Measurements from ENCODE around the gene ZC3H12C. TPM values are rescaled to one million over a fixed set of nuclear protein-coding genes. Genes with fewer than 3 reads are reported as not detected.

ZC3H12C gene
- 5.6 TPM for polyA plus RNA-seq (2013, experiment 1 of 2)
- polyA plus RNA-seq (2013, experiment 2 of 2) = 5.1 TPM

- H2AFZ ChIP-seq (ENCODE audit: low read depth, low read length) = peak within 1 kb of the TSS; percentile 81
- H3K4ac ChIP-seq (ENCODE audit: low read depth in 1 of 2, low read length in 2 of 2) = peak within 1 kb of the TSS; percentile 1 to 96
- peak within 1 kb of the TSS; percentile 92 for H2BK5ac ChIP-seq (ENCODE audit: low read depth, low read length, poor library complexity, severe bottlenecking)
- peak within 1 kb of the TSS; percentile 81 to 87 for H3K4me3 ChIP-seq (ENCODE audit: insufficient read depth in 1 of 2, low read depth in 1 of 2, low read length in 2 of 2)
- H2BK15ac ChIP-seq (ENCODE audit: low read depth, poor library complexity, severe bottlenecking) = peak within 1 kb of the TSS; percentile 90
- H2BK12ac ChIP-seq (ENCODE audit: low read length in 2 of 2) = peak within 1 kb of the TSS; percentile 34 to 89
- H4K91ac ChIP-seq (ENCODE audit: low read length) = peak within 1 kb of the TSS; percentile 87
- 1% methylated on average over 44 of the region's 110 CpGs for WGBS
- peak within 1 kb of the TSS; percentile 90 for H3K9ac ChIP-seq (ENCODE audit: low read length)
- no peak within 1 kb of the TSS for H2AK5ac ChIP-seq (ENCODE audit: low read length, severe bottlenecking)
- H3K23ac ChIP-seq (ENCODE audit: low read length in 2 of 2) = peak within 1 kb of the TSS; percentile 20 to 96
- H3K36me3 ChIP-seq (ENCODE audit: control insufficient read depth in 1 of 2, insufficient read depth in 2 of 2, low read depth in 1 of 2, low read length in 2 of 2) = no peaks in the 10 kb centered on the region
- peak within 1 kb of the TSS; percentile 92 to 95 for H3K18ac ChIP-seq (ENCODE audit: low read depth in 1 of 2, low read length in 2 of 2)
- peak within 1 kb of the TSS; percentile 47 to 84 for H3K14ac ChIP-seq (ENCODE audit: low read length in 2 of 2)
- peaks cover 11% of the 10 kb centered on the region for H3K4me1 ChIP-seq (ENCODE audit: control insufficient read depth, insufficient read depth, low read depth, low read length)
- no peaks in the 10 kb centered on the region for H3K9me3 ChIP-seq (ENCODE audit: control insufficient read depth, low read length)
- no peaks in the 10 kb centered on the region for H3K27me3 ChIP-seq (ENCODE audit: control insufficient read depth in 1 of 2, insufficient read depth in 1 of 2, low read length in 2 of 2)
- H2BK120ac ChIP-seq (ENCODE audit: low read depth, low read length) = peak within 1 kb of the TSS; percentile 96
- H3K4me2 ChIP-seq (ENCODE audit: low read length, poor library complexity, severe bottlenecking) = peak within 1 kb of the TSS; percentile 68
- H3K27ac ChIP-seq (ENCODE audit: low read length, poor library complexity, severe bottlenecking) = peak within 1 kb of the TSS; percentile 70
- H4K8ac ChIP-seq (ENCODE audit: low read length) = peak within 1 kb of the TSS; percentile 89
- H3K79me1 ChIP-seq (replicated peaks; ENCODE audit: low read length, poor library complexity, severe bottlenecking) = peaks cover 6% of the 10 kb centered on the region
- peak; percentile 93 for DNase-seq
Observed at GRCh38 chr11:110092515-110093406, at the start of gene ZC3H12C. Gene ZC3H12C (plus strand): TSS chr11:110093392. CDS start chr11:110093412, 20 bp downstream.

DNA sequence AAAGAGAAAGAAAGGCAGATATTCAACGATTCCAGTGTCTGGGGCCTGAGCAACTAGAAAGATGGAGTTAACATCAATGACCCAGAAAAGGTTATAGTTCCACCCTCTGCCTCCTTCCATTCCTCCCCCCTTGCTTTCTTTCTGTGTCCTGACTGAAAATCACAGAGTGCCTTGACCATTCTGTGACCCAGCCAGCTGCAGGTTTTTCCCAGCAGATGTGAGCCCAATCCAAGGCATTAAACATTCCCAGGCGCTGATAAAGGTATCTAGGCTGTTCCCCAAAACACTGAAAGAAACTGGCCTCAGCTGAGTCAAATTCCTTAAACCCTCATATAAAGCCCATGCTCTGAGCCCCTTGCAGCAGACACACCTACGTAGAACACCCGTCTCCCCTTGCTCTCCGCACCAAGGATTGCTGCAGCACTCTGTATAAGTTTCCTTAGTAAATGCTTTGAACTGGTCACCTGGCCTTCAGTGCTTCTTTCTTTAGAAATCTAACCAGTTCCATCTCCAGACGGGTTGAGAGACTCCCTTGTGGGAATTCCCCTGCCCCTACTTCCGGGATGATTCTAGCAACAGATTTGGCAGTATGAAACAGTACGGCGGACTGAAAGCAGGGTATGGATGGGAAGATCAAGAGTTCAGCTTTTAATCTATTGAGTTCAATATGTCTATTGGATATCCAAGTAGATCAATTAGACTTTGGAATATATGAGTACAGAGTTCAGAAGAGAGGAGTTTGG lies 48.8 kb upstream of the ZC3H12C start:
- no peak overlapping the region for H3K4me3 ChIP-seq (ENCODE audit: insufficient read depth in 1 of 2, low read depth in 1 of 2, low read length in 2 of 2)
- no peaks in the 10 kb centered on the region for H3K4me1 ChIP-seq (ENCODE audit: control insufficient read depth, insufficient read depth, low read depth, low read length)
- DNase-seq = no peak
- H4K91ac ChIP-seq (ENCODE audit: low read length) = no peak overlapping the region
- H4K8ac ChIP-seq (ENCODE audit: low read length) = no peak overlapping the region
- H2AFZ ChIP-seq (ENCODE audit: low read depth, low read length) = no peak overlapping the region
- H3K4me2 ChIP-seq (ENCODE audit: low read length, poor library complexity, severe bottlenecking) = no peak overlapping the region
- no peaks in the 10 kb centered on the region for H3K36me3 ChIP-seq (ENCODE audit: control insufficient read depth in 1 of 2, insufficient read depth in 2 of 2, low read depth in 1 of 2, low read length in 2 of 2)
- no peak overlapping the region for H2BK12ac ChIP-seq (ENCODE audit: low read length in 2 of 2)
- no peak overlapping the region for H2AK5ac ChIP-seq (ENCODE audit: low read length, severe bottlenecking)
- no peak overlapping the region for H2BK5ac ChIP-seq (ENCODE audit: low read depth, low read length, poor library complexity, severe bottlenecking)
- H3K4ac ChIP-seq (ENCODE audit: low read depth in 1 of 2, low read length in 2 of 2) = no peak overlapping the region
- no peak overlapping the region for H2BK15ac ChIP-seq (ENCODE audit: low read depth, poor library complexity, severe bottlenecking)
- H3K18ac ChIP-seq (ENCODE audit: low read depth in 1 of 2, low read length in 2 of 2) = no peak overlapping the region
- no peaks in the 10 kb centered on the region for H3K9me3 ChIP-seq (ENCODE audit: control insufficient read depth, low read length)
- no peak overlapping the region for H3K23ac ChIP-seq (ENCODE audit: low read length in 2 of 2)
- 93% methylated on average over 9 of the region's 9 CpGs for WGBS
- no peak overlapping the region for H3K27ac ChIP-seq (ENCODE audit: low read length, poor library complexity, severe bottlenecking)
- H3K79me1 ChIP-seq (replicated peaks; ENCODE audit: low read length, poor library complexity, severe bottlenecking) = no peaks in the 10 kb centered on the region
- no peaks in the 10 kb centered on the region for H3K27me3 ChIP-seq (ENCODE audit: control insufficient read depth in 1 of 2, insufficient read depth in 1 of 2, low read length in 2 of 2)
- no peak overlapping the region for H3K14ac ChIP-seq (ENCODE audit: low read length in 2 of 2)
- no peak overlapping the region for H2BK120ac ChIP-seq (ENCODE audit: low read depth, low read length)
- H3K9ac ChIP-seq (ENCODE audit: low read length) = no peak overlapping the region

DNA sequence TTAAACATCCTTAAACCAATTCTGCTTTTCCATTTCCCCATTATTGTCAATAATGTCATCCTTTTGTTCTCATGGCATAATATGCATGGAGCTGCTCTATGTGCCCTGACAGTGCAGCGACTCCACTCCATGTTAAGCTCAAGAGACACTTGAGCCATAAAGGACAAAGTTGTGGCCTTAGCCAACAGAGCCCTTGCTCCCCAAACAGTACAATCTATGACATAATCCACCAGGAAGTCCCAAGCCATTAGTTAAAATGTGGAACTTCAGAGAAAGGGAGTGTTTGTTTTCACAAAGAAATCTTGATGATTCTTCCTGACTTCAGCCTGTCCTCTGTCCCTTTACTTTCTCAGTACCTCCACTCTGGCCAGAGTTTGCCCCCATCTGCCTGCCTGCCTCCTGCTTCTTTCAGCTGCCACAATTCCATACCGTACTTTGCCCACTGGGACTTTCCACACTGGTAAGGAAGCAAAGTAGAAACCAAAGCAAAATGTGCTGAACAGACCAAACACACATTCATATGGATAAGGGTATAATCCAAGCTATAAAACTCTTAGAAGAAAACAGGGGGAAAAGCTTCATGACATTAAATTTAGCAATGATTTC lies 46.3 kb upstream of the ZC3H12C start:
- no peak overlapping the region for H4K91ac ChIP-seq (ENCODE audit: low read length)
- no peak overlapping the region for H3K9ac ChIP-seq (ENCODE audit: low read length)
- no peak overlapping the region for H3K27ac ChIP-seq (ENCODE audit: low read length, poor library complexity, severe bottlenecking)
- no peak for DNase-seq
- no peaks in the 10 kb centered on the region for H3K79me1 ChIP-seq (replicated peaks; ENCODE audit: low read length, poor library complexity, severe bottlenecking)
- no peaks in the 10 kb centered on the region for H3K36me3 ChIP-seq (ENCODE audit: control insufficient read depth in 1 of 2, insufficient read depth in 2 of 2, low read depth in 1 of 2, low read length in 2 of 2)
- no peak overlapping the region for H2BK12ac ChIP-seq (ENCODE audit: low read length in 2 of 2)
- H3K4me1 ChIP-seq (ENCODE audit: control insufficient read depth, insufficient read depth, low read depth, low read length) = no peaks in the 10 kb centered on the region
- H3K18ac ChIP-seq (ENCODE audit: low read depth in 1 of 2, low read length in 2 of 2) = no peak overlapping the region
- H4K8ac ChIP-seq (ENCODE audit: low read length) = no peak overlapping the region
- no peak overlapping the region for H2BK5ac ChIP-seq (ENCODE audit: low read depth, low read length, poor library complexity, severe bottlenecking)
- H3K14ac ChIP-seq (ENCODE audit: low read length in 2 of 2) = no peak overlapping the region
- H2AFZ ChIP-seq (ENCODE audit: low read depth, low read length) = peak overlapping the region; percentile 42
- no peaks in the 10 kb centered on the region for H3K9me3 ChIP-seq (ENCODE audit: control insufficient read depth, low read length)
- no peak overlapping the region for H3K4ac ChIP-seq (ENCODE audit: low read depth in 1 of 2, low read length in 2 of 2)
- H2AK5ac ChIP-seq (ENCODE audit: low read length, severe bottlenecking) = no peak overlapping the region
- no peak overlapping the region for H3K4me3 ChIP-seq (ENCODE audit: insufficient read depth in 1 of 2, low read depth in 1 of 2, low read length in 2 of 2)
- 100% methylated on average over 1 of the region's 2 CpGs for WGBS
- H2BK120ac ChIP-seq (ENCODE audit: low read depth, low read length) = peak overlapping the region; percentile 27
- H2BK15ac ChIP-seq (ENCODE audit: low read depth, poor library complexity, severe bottlenecking) = no peak overlapping the region
- no peak overlapping the region for H3K4me2 ChIP-seq (ENCODE audit: low read length, poor library complexity, severe bottlenecking)
- H3K27me3 ChIP-seq (ENCODE audit: control insufficient read depth in 1 of 2, insufficient read depth in 1 of 2, low read length in 2 of 2) = no peaks in the 10 kb centered on the region
- H3K23ac ChIP-seq (ENCODE audit: low read length in 2 of 2) = no peak overlapping the region

All from mesenchymal stem cell (in vitro differentiated cells and primary cell).